WTC11 (cell line): ENCODE data around the gene NFS1. TPM values are rescaled to one million over a fixed set of nuclear protein-coding genes. Genes with fewer than 3 reads are reported as not detected.

ENCODE experiments used
- ATAC-seq: fragments of 200-7000 bp; cut with Tn5 transposase; 2 replicates; pipeline ENCODE4 v1.10.0; 2021; ENCODE audit warnings: mild to moderate bottlenecking, moderate library complexity
- CTCF ChIA-PET: fragments of 300-600 bp; sonication (Branson Sonifier 250); formaldehyde crosslinking; loops from one replicate; lab custom pipeline; 2021; ENCODE audit warnings: antibody characterized with exemption; lab: Charles Lee
- POLR2A ChIA-PET: fragments of 350-600 bp; sonication (Branson Sonifier 250); formaldehyde crosslinking; loops from one replicate; lab custom pipeline; 2021; ENCODE audit warnings: antibody characterized with exemption; lab: Charles Lee
- DNase-seq: peaks from one replicate; pipeline ENCODE4 v3.0.0; 2021; ENCODE audit warnings: low spot score
- H3K27ac Mint-ChIP-seq: 2 replicates; pipeline ENCODE4 v1.8.0; 2021; ENCODE audit warnings: mixed read lengths
- H3K27me3 Mint-ChIP-seq: 2 replicates; pipeline ENCODE4 v1.8.0; 2021; ENCODE audit warnings: low read depth, mild to moderate bottlenecking, moderate library complexity, mixed read lengths
- H3K36me3 Mint-ChIP-seq: 2 replicates; pipeline ENCODE4 v1.8.0; 2021; ENCODE audit warnings: mixed read lengths
- H3K4me1 Mint-ChIP-seq: 2 replicates; pipeline ENCODE4 v1.8.0; 2022; ENCODE audit warnings: mixed read lengths
- H3K4me3 Mint-ChIP-seq: 2 replicates; pipeline ENCODE4 v1.8.0; 2021; ENCODE audit warnings: mild to moderate bottlenecking, moderate library complexity, mixed read lengths
- H3K9me3 Mint-ChIP-seq: 2 replicates; pipeline ENCODE4 v1.8.0; 2021; ENCODE audit warnings: mixed read lengths
- ATF1 ChIP-seq: sonication (generic); formaldehyde crosslinking; IDR thresholded peaks from 2 replicates; pipeline ENCODE4 v1.8.1; 2023; ENCODE audit warnings: mild to moderate bottlenecking, moderate library complexity, missing genetic modification reagents
- ATF2 ChIP-seq: sonication (generic); formaldehyde crosslinking; IDR thresholded peaks from 2 replicates; pipeline ENCODE4 v1.8.1; 2022; ENCODE audit warnings: low read depth, missing genetic modification reagents, borderline replicate concordance
- ATF3 ChIP-seq: sonication (generic); formaldehyde crosslinking; conservative IDR thresholded peaks from 2 replicates; pipeline ENCODE4 v1.8.1; 2022; ENCODE audit warnings: mild to moderate bottlenecking, missing genetic modification reagents
- ATF6 ChIP-seq: sonication (generic); formaldehyde crosslinking; IDR thresholded peaks from 2 replicates; pipeline ENCODE4 v1.8.1; 2023; ENCODE audit warnings: mild to moderate bottlenecking, missing genetic modification reagents
- CTCF ChIP-seq: fragments of 200-600 bp; IDR thresholded peaks from 2 replicates; pipeline ENCODE4 v1.8.0; 2022; ENCODE audit warnings: antibody characterized with exemption
- ELF4 ChIP-seq: sonication (generic); formaldehyde crosslinking; IDR thresholded peaks from 2 replicates; pipeline ENCODE4 v1.8.1; 2022; ENCODE audit warnings: low read depth, mild to moderate bottlenecking, moderate library complexity, missing genetic modification reagents
- FOXJ3 ChIP-seq: sonication (generic); formaldehyde crosslinking; IDR thresholded peaks from 2 replicates; pipeline ENCODE4 v1.9.0; 2021; ENCODE audit warnings: missing genetic modification reagents, mild to moderate bottlenecking, borderline replicate concordance
- FOXK1 ChIP-seq: sonication (generic); formaldehyde crosslinking; IDR thresholded peaks from 2 replicates; pipeline ENCODE4 v1.8.0; 2022; ENCODE audit warnings: mild to moderate bottlenecking, moderate library complexity, missing genetic modification reagents
- FOXP4 ChIP-seq: sonication (generic); formaldehyde crosslinking; IDR thresholded peaks from 2 replicates; pipeline ENCODE4 v1.8.0; 2022; ENCODE audit warnings: mild to moderate bottlenecking, missing genetic modification reagents
- JAZF1 ChIP-seq: fragments of 250-450 bp; sonication (Bioruptor Pico); IDR thresholded peaks from 2 replicates; pipeline ENCODE4 v1.9.0; 2021; ENCODE audit warnings: moderate library complexity, mild to moderate bottlenecking, inconsistent platforms
- MYBL2 ChIP-seq: sonication (generic); formaldehyde crosslinking; IDR thresholded peaks from 2 replicates; pipeline ENCODE4 v1.8.1; 2023; ENCODE audit warnings: mild to moderate bottlenecking, moderate library complexity, missing genetic modification reagents
- NFATC4 ChIP-seq: fragments of 250-450 bp; sonication (Bioruptor Pico); IDR thresholded peaks from 2 replicates; pipeline ENCODE4 v1.9.0; 2021; ENCODE audit warnings: mild to moderate bottlenecking
- SP1 ChIP-seq: sonication (generic); formaldehyde crosslinking; conservative IDR thresholded peaks from 2 replicates; pipeline ENCODE4 v1.8.1; 2022; ENCODE audit warnings: missing genetic modification reagents
- TCF7 ChIP-seq: sonication (generic); formaldehyde crosslinking; IDR thresholded peaks from 2 replicates; pipeline ENCODE4 v1.8.0; 2022; ENCODE audit warnings: mild to moderate bottlenecking, low read depth, missing genetic modification reagents, moderate library complexity
- TEAD1 ChIP-seq: sonication (generic); formaldehyde crosslinking; IDR thresholded peaks from 2 replicates; pipeline ENCODE4 v1.8.0; 2022; ENCODE audit warnings: mild to moderate bottlenecking, missing genetic modification reagents
- ZNF121 ChIP-seq: sonication (generic); formaldehyde crosslinking; IDR thresholded peaks from 2 replicates; pipeline ENCODE4 v1.8.0; 2023; ENCODE audit warnings: missing genetic modification reagents
- ZNF219 ChIP-seq: sonication (generic); formaldehyde crosslinking; IDR thresholded peaks from 2 replicates; pipeline ENCODE4 v1.8.0; 2023; ENCODE audit warnings: missing genetic modification reagents, mild to moderate bottlenecking, borderline replicate concordance
- total RNA-seq: library from RNA; stranded (reverse); gene quantifications from 3 replicates; pipeline ENCODE4 v1.2.3, GENCODE V29; 2021
- TF ChIP-seq, protein P1 (sequence below): sonication (generic); formaldehyde crosslinking; IDR thresholded peaks from 2 replicates; pipeline ENCODE4 v1.8.0; 2022; ENCODE audit warnings: missing genetic modification reagents
- TF ChIP-seq, protein P2 (sequence below): sonication (generic); formaldehyde crosslinking; IDR thresholded peaks from 2 replicates; pipeline ENCODE4 v1.8.1; 2022; ENCODE audit warnings: mild to moderate bottlenecking, missing genetic modification reagents, moderate library complexity, borderline replicate concordance
- TF ChIP-seq, protein P3 (sequence below): sonication (generic); formaldehyde crosslinking; IDR thresholded peaks from 2 replicates; pipeline ENCODE4 v1.8.0; 2023; ENCODE audit warnings: mild to moderate bottlenecking, missing genetic modification reagents

Gene NFS1
- total RNA-seq, 1 experiment from 2014 or later, result 36.1 TPM

DNA sequence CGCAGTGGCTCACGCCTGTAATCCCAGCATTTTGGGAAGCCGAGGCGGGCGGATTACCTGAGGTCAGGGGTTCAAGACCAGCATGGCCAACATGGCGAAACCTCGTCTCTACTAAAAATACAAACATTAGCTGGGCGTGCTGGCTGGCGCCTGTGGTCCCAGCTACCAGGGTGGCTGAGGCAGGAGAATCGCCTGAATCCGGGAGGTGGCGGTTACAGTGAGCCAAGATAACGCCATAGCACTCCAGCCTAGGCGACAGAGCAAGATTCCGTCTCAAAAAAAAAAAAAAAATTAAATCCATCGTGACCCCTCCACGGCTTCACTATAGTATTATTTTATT, 33.2 kb downstream of the NFS1 start (continued):
- TF ChIP-seq, protein P1, sequence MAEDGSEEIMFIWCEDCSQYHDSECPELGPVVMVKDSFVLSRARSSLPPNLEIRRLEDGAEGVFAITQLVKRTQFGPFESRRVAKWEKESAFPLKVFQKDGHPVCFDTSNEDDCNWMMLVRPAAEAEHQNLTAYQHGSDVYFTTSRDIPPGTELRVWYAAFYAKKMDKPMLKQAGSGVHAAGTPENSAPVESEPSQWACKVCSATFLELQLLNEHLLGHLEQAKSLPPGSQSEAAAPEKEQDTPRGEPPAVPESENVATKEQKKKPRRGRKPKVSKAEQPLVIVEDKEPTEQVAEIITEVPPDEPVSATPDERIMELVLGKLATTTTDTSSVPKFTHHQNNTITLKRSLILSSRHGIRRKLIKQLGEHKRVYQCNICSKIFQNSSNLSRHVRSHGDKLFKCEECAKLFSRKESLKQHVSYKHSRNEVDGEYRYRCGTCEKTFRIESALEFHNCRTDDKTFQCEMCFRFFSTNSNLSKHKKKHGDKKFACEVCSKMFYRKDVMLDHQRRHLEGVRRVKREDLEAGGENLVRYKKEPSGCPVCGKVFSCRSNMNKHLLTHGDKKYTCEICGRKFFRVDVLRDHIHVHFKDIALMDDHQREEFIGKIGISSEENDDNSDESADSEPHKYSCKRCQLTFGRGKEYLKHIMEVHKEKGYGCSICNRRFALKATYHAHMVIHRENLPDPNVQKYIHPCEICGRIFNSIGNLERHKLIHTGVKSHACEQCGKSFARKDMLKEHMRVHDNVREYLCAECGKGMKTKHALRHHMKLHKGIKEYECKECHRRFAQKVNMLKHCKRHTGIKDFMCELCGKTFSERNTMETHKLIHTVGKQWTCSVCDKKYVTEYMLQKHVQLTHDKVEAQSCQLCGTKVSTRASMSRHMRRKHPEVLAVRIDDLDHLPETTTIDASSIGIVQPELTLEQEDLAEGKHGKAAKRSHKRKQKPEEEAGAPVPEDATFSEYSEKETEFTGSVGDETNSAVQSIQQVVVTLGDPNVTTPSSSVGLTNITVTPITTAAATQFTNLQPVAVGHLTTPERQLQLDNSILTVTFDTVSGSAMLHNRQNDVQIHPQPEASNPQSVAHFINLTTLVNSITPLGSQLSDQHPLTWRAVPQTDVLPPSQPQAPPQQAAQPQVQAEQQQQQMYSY (CRISPR knock-in tag), result no peak
- no peak for TF ChIP-seq NFATC4 (CRISPR knock-in tag)
- no peak for TF ChIP-seq MYBL2 (CRISPR knock-in tag)
- no peak for TF ChIP-seq TEAD1
- TF ChIP-seq CTCF, result no peak
- no peak for TF ChIP-seq ATF3 (CRISPR knock-in tag)
- TF ChIP-seq FOXJ3 (CRISPR knock-in tag), result no peak
- TF ChIP-seq FOXK1, result no peak
- TF ChIP-seq FOXP4 (CRISPR knock-in tag), result no peak

- CTCF ChIA-PET, result interaction anchor here (0.6 to 1.4 kb wide), 10 partner anchors 12 to 290 kb away, joined by 3 to 12 read pairs (median 4); partner anchors contain the start of genes SCAND1 and SPAG4
- Mint-ChIP-seq H3K36me3 (peaks cover 12% of the 10 kb centered on the region), H3K27me3 (no peaks in the 10 kb centered on the region), H3K27ac (peak within 1 kb of the TSS; percentile 100), H3K9me3 (no peaks in the 10 kb centered on the region), H3K4me1 (peaks cover 41% of the 10 kb centered on the region), H3K4me3 (peak within 1 kb of the TSS; percentile 96)
- DNase-seq (peak; percentile 95), ATAC-seq (peak; percentile 89)
- POLR2A ChIA-PET, result interaction anchor here (0.5 to 1.4 kb wide), 7 partner anchors 38 to 123 kb away, joined by 3 to 16 read pairs (median 5); partner anchors contain the start of genes ERGIC3, RBM39 and SPAG4
- TF ChIP-seq ATF6 (CRISPR knock-in tag) (no peak), ZNF219 (CRISPR knock-in tag) (no peak), ATF1 (CRISPR knock-in tag) (0 out of 2 replicates have a peak, but pooled peaks have one; percentile 67), ELF4 (CRISPR knock-in tag) (0 out of 2 replicates have a peak, but pooled peaks have one; percentile 75), JAZF1 (CRISPR knock-in tag) (no peak), SP1 (CRISPR knock-in tag) (peak; percentile 89), TCF7 (CRISPR knock-in tag) (peak; percentile 27; the same call in 1 of the 2 replicates), ATF2 (CRISPR knock-in tag) (no peak; the same call in 1 of the 2 replicates), ZNF121 (CRISPR knock-in tag) (no peak)
- TF ChIP-seq, protein P2, sequence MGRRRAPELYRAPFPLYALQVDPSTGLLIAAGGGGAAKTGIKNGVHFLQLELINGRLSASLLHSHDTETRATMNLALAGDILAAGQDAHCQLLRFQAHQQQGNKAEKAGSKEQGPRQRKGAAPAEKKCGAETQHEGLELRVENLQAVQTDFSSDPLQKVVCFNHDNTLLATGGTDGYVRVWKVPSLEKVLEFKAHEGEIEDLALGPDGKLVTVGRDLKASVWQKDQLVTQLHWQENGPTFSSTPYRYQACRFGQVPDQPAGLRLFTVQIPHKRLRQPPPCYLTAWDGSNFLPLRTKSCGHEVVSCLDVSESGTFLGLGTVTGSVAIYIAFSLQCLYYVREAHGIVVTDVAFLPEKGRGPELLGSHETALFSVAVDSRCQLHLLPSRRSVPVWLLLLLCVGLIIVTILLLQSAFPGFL (CRISPR knock-in tag), result no peak
- TF ChIP-seq, protein P3, sequence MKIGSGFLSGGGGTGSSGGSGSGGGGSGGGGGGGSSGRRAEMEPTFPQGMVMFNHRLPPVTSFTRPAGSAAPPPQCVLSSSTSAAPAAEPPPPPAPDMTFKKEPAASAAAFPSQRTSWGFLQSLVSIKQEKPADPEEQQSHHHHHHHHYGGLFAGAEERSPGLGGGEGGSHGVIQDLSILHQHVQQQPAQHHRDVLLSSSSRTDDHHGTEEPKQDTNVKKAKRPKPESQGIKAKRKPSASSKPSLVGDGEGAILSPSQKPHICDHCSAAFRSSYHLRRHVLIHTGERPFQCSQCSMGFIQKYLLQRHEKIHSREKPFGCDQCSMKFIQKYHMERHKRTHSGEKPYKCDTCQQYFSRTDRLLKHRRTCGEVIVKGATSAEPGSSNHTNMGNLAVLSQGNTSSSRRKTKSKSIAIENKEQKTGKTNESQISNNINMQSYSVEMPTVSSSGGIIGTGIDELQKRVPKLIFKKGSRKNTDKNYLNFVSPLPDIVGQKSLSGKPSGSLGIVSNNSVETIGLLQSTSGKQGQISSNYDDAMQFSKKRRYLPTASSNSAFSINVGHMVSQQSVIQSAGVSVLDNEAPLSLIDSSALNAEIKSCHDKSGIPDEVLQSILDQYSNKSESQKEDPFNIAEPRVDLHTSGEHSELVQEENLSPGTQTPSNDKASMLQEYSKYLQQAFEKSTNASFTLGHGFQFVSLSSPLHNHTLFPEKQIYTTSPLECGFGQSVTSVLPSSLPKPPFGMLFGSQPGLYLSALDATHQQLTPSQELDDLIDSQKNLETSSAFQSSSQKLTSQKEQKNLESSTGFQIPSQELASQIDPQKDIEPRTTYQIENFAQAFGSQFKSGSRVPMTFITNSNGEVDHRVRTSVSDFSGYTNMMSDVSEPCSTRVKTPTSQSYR (CRISPR knock-in tag), result no peak
Measured at GRCh38 chr20:35664466-35665206, 34.5 kb downstream of the NFS1 start, which contains the start of the genes CPNE1 and RBM12. CPNE1 (minus strand) TSS chr20:35664900; CDS start chr20:35632923, 31,977 bp downstream. RBM12 (minus strand) TSS chr20:35664900; CDS start chr20:35655322, 9,578 bp downstream.
